Stimulated activated CD8-positive, alpha-beta memory T cell treated with anti-CD3 and anti-CD28 coated beads, Interleukin-12 subunit alpha, Interleukin-12 subunit beta, amount 100 ng/mL, for 24 hours (primary cell): ENCODE results near the gene ACBD6.
"Not testable (repeated sequence)": the region's sequence is repeated elsewhere in the genome, so short reads cannot be mapped to it uniquely, and the experiment has no call there.

Experiments used
- DNase-seq: peaks from one replicate; pipeline ENCODE4 v3.0.0-alpha.2; 2020; ENCODE audit errors: extremely low read depth

Gene ACBD6

DNA sequence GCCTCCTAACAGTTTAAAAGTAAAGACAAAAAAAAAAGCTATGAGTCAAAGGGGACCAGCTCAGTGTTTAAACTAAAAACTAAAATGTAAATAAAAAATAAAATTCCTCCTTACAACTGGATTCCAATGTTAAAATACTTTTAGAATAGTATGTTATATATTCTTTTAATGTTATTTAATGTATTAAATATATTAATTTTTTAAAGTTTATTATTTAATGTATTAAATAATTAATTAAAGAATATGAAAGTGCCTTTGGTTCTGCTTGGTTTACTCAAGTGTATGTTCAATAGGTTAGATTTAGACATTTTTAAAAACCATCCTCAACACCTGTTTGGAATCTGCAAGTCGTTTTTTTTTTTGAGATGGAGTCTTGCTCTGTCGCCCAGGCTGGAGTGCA, 13.1 kb downstream of the ACBD6 start:
- no peak for DNase-seq

DNA sequence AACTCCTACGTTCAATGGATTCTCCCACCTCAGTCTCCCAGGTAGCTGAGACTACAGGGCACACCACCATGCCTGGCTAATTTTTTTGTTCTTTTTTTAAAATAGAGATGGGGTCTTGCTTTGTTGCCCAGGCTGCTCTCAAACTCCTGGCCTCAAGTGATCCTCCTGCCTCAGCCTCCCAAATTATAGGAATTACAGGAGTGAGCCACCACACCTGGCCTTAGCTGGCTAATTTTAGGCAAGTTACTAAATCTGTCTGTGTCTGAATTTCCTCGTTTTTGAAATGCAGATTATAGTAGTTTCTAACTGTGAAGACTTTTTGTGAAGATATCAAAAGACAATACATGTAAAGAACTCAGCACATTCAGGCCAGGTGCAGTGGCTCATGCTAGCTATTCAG, 13.7 kb downstream of the ACBD6 start:
- DNase-seq, result no peak

DNA sequence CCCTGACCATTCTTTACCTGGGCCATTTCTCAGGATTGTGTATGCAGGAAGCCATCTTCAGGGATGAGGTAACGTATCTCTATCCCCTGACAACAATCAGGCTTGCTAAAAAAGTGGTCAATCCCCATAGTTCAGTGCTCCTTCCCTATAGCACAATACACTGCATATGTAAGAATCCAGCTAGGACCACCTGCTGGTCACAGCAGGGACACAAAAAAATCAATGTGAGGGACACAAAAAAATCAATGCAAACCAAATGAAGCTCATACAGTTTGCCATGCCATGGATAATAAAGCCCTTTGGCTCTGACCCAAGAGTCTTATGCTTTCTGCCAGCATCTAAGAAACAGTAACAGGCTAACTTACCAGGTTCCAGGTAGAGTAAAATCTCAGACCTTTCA, 16.3 kb downstream of the ACBD6 start:
- DNase-seq, result no peak

DNA sequence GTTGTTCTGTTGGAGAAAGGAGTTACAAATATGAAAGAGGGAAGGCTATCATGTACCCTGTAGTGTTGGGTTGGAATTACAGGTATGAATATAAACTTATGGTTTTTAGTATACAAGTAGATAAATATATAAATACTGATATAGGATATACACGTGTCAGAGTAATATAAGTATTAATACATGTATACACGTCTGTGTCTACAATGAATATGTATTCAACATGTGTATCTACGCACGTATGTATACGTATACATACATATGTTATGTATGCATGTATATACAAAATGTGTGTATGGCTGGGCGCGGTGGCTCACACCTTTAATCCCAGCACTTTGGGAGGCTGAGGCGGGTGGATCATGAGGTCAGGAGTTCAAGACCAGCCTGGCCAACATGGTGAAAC, 17.9 kb downstream of the ACBD6 start:
- no peak for DNase-seq

DNA sequence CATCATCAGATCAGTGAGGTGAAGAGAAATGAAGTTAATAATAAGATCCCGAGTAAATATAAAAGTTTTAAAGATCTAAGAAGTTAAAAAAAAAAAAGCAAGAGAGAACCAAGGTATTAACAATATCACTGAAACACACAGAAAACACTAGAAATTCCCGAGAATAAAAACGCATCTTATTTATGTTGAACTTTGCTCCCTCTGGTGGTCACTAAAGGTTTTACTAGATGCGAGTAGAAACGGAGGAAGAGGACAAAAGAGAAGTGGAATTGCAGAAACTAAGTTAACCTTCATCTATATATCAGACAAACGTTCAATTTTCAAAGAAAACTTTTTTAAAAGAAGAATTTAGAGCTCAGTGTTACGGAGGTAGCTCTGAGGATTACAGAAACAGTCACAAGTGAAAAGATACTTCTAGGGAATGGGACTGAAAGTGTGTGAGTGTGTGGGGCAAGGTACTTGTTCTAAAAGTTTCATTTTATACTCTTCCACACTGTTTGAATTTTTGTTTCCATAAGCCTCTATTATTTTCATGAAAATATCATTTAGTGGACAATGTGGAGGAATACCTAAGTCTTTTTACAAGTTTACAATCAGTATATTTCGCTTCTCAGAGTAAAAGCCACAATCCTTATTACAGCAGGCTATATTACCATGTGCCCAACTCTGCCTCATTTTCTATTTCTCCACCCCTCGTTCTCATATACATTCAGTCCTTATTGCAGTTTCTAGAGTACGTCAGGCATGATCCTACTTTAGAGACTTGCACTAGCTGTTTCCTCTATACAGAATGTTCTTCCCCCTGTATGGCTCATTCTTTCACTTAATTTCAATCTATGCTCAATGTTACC, 19.7 kb downstream of the ACBD6 start:
- DNase-seq, result no peak

DNA sequence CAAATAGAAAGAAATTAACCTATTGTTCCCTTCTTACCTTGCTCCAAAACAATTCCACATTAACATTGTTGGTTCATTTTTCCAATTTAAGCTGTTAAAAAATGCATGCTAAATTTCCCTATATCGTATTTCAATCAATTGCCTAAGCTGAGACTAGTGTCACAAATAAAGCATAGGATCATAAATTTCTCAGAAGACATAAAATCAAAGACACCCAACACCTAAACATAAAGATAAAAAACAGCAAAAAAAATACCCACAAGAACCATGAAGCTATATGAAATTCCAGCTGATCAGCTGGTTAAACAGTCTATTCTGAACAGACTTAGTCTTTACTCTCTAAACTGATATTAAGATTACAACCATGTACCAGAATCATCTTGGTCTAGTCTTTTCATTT, 32.3 kb downstream of the ACBD6 start:
- no peak for DNase-seq

DNA sequence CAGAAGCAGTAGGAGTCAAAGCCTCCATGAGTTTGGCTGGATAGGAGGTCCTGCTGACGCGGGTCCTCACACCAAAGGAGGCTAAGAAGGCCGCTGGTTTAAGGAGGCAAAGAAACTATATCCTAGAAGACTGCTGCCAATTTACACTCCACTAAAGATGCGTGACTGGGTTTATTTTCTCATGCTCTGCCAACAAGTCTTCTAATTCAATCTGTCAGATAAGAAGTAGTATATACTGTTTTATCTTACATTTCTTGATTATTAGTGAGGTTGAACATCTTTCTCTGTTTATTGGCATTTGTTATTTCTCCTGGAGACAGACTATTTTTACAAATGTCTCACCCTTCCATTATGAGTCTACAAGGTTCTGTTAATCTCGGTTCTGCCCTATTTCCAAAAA, 34.1 kb downstream of the ACBD6 start:
- no peak for DNase-seq

DNA sequence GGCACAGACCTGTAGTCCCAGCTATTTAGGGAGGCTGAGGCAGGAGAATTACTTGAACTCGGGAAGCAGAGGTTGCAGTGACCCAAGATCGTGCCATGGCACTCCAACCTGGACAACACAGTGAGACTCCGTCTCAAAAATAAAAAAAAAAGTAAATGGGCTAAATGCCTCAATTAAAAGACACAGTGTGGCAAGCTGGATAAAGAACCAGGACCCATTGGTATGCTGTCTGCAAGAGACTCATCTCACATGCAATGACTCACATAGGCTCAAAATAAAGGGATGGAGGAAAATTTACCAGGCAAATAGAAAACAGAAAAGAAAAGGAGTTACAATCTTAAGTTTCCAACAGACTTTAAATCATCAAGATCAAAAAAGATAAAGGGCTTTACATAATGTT, 40.3 kb downstream of the ACBD6 start:
- DNase-seq, result no peak

DNA sequence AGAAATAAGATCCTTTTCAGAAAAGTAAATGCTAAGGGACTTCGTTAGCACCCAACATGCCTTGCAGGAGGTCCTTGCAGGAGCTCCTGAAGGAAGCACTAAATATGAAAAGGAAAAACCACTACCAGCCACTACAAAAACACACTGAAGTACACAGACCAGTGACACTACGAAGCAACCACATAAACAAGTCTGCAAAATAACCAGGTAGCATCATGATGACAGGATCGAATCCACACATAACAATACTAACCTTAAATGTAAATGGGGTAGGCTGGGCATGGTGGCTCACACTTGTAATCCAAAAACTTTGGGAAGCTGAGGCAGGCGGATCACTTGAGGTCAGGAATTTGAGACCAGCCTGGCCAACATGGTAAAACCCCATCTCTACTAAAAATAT, 40.7 kb downstream of the ACBD6 start:
- DNase-seq, result not testable (repeated sequence)

DNA sequence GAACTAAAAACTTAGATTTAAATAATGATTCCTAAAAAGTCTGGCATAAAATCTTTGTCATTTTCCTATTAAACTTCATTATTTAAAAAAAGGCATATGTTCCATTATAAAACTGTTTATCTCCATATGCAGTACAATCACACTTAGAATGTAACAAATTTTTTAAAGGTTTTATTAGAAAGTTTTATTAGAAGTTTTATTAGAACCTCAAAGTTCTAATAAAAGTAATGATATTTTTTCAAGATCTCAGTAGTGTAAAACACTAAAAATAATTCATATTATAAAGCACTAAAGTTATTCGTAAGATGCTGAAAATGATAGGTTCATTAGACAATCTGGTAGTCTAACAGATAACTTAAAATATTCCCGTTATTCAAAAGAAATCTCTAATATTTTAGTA, 43.6 kb downstream of the ACBD6 start:
- no peak for DNase-seq

DNA sequence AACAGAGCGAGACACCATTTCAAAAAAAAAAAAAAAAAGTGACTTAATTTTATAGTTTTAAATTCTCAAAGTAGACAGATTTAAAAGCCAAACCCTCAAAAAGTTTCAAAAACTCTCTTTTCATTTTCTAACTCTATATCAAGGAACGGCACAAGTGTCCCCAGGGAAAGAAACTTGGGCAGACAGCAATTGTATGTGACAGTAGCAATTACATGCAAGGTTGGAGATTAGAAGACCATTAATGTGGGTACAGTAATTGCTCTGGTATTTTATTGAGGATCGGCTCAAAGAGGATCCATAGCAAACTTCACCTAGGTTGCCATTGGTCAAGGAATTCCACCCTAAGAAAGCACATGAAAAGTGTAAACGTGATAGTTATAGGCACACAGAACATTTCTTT, 46.2 kb downstream of the ACBD6 start:
- DNase-seq, result no peak

DNA sequence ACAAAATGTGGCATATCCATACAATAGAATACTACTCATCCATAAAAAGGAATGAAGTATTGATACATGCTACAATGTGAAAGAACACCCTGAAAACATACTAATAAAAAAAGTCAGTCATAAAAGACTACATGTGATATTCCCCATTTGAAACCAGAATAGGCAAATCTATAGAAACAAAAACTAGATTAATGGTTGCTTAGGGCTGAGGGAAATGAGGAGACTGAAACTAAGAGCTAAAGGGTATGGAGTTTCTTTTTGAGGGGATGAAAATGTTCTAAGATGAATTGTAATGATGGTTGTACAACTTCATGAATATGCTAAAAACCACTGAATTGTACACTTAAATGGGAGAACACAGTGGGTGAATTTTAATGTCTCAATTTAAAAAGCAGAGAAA, 50.9 kb downstream of the ACBD6 start:
- no peak for DNase-seq

DNA sequence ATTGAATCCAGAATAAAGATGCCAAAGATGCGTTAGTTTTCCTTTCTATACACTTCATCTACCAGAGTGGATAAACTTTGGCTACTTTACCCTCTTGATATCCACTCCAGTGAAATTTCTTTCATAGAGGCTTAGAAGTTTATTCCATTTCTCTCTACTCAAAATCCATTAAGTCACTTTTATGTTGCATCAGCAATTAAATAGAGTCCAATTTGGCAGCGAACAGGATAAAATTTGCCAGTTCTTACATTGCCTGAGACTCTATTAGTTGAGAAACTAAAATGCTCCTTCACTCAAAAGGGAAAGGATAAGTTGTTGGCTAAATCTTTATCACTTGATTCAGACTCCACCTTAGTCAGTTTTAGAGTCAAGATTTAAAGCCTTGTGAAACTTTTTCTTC, 57.9 kb downstream of the ACBD6 start:
- no peak for DNase-seq

DNA sequence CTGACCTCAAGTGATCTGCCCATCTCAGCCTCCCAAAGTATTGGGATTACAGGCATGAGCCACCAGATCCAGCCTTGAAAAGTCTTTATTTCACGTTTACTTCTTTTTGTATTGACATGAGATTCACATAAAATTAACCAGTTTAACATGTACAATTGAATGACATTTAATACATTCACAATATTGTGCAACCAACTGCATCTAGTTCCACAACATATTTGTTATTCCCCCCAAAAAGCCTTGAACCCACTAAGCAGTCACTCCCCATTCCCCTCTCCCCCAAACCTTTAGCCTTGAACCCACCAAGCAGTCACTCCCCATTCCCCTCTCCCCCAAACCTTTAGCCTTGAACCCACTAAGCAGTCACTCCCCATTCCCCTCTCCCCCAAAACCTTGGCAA, 62.0 kb downstream of the ACBD6 start:
- DNase-seq, result no peak

DNA sequence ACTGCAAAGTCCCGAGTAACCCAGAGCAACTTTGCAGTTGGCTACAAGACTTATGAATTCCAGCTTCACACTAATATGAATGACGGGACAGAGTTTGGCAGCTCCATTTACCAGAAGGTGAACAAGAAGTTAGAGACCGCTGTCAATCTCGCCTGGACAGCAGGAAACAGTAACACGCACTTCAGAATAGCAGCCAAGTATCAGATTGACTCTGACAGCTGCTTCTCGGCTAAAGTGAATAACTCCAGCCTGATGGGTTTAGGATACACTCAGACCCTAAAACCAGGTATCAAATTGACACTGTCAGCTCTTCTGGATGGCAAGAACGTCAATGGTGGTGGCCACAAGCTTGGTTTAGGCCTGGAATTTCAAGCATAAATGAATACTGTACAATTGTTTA, 66.8 kb downstream of the ACBD6 start:
- DNase-seq, result no peak

DNA sequence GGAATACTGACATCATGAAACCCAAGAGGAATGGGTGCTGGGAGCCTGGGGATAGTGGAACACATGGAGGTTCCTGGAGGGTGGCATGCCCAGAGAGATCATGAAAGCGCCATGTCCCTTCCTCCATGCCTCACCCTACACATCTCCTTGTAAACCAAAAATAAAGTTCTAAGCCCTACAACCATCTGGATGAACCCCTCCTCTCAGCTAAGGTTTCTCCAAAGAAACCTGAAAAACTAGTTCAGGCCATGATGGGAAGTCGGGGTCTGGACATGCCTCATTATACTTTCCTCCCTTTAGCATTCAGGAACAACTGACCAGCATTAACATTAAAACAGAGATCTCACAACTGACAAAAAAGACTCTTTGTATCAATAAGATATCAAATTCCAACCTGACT, 68.5 kb downstream of the ACBD6 start:
- no peak for DNase-seq

DNA sequence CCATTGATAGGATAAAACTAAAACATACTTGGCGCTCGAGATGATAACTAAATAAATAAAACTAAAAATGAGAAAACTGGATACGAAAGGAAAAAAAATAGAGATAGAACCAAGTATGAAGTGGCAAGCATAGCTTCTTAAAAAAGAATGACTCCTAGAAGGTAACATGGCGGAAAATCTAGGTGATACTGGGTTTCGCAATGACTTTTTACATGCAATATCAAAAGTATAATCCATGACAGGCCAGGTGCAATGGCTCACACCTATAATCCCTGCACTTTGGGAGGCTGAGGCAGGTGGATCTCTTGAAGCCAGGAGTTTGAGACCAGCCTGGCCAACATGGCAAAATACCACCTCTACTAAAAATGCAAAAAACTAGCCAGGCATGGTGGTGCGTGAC, 70.7 kb downstream of the ACBD6 start:
- DNase-seq, result no peak

DNA sequence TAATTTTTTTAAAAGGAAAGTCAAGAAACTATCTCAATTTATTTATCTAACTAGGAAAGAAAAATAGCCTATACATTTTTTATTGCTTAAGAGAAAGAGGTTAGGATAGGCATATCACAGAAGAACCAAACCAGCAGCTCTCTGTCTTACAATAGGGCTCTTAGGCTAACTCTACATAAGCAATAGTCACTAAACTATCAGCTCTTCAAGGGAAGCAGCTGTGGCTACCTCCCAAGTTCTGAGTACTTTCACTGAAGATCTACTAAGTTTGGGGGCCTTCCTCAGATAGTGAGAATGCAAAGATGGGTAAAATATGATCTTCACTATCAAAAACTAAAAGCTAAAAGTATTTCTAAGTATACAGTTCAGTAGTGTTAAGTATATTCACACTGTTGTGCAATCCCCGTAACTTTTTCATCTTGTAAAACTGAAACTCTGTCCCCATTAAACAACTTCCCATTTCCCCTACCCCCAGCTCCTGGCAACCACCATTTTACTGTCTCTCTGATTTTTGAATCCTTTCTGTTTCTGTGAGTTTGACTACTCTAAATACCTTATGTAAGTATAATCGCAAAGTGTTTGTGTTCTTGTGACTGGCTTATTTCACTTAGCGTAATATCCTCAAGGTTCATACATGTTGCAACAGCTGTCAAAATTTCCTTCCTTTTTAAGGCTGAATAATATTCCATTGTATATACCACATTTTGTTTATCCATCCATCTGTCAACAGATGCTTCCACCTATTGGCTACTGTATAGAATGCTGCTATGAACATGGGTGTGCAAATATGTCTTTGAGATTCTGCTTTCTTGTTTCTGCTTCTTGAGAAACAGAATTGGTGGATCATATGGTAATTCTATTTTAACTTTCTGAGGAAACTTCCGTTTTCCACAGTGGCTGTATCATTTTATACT, 73.3 kb downstream of the ACBD6 start:
- DNase-seq, result no peak

DNA sequence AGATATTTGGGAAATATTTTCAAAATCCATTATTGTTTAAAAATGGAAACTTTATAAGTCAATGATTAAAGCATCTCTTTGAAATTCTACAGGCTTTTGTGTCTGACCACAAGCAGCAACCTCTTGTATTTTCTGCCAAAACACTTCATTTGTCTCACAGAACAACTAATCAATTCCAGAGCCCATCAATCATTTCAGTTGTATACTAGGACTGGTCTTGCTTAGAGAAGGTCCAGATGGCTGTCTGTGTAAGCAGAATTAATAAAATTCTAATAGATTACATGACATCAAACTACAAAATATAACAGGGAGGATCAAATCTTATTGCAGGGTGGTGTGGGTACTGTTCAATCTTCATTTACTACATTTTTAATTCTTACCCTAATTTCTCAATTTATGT, 76.4 kb downstream of the ACBD6 start:
- no peak for DNase-seq

DNA sequence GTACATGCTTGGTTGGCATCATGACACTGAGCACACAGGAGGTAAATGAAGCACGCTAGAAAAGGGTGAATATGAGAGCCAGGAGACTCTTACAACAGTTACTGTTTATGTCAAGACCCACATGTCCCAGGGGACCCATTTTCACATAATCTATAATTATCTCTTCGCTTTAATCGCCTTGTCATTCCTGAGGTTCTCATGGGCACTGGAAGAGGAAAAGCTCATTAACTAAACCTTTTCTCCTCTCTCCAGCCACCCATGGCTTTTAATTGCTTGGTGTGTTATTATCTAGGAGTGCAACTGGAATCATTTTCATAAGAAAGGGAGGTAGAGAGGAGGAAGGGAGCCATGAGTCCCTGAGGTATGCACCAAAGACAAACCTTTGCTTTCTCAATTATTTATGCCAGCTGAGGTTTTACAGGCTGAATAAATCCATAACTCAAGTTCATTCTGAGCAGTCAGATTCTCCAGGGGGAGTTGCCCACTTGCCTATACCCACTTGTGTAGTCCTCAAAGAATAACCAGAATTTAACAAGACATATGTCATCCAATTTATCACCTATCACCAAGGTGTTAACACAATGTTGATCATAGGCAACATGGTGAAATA, 77.4 kb downstream of the ACBD6 start:
- DNase-seq, result no peak

DNA sequence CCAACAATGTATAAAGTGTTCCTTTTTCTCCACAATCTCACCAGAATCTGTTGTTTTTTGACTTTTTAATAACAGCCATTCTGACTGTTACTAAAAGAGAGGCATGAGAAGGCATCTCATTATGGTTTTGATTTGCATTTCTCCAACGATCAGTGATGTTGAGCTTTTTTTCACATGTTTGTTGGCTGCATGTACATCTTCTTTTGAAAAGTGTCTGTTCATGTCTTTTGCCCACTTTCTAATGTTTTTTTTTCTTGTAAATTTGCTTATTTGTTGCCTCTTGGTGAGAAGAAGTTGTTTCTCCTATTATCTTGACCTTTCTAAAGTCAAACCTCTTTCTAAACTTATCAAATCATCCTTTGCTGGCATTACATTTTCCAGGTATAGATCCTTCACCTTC, 80.8 kb downstream of the ACBD6 start:
- no peak for DNase-seq

DNA sequence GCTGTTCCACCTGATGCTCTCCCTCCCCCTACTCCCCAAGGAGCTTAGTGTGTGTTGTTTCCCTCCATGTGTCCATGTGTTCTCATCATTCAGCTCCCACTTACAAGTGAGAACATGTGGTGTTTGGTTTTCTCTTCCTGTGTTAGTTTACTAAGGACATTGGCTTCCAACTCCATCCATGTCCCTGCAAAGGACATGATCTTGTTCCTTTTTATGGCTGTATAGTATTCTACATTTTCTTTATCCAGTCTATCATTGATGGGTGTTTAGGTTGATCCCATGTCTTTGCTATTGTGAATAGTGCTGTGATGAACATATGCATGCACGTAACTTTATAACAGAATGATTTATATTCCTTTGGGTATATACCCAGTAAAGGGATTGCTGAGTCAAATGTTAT, 81.2 kb downstream of the ACBD6 start:
- not testable (repeated sequence) for DNase-seq
